OCI-LY7 (cell line): Measurements from ENCODE around the gene GYS2. TPM values are rescaled to one million over a fixed set of nuclear protein-coding genes. Genes with fewer than 3 reads are reported as not detected.

Experiments used
- BruUV-seq: library from RNA; stranded (reverse); fragments of 400-500 nt; replicated peaks from 2 replicates; lab custom pipeline; 2021; lab: Mats Ljungman, UMichigan
- CTCF ChIA-PET: fragments of 300-600 bp; sonication (Branson Sonifier 250); formaldehyde crosslinking; loops from one replicate; lab custom pipeline; 2022; ENCODE audit warnings: antibody characterized with exemption; ENCODE audit not compliant: unreplicated experiment; lab: Charles Lee
- POLR2A ChIA-PET: fragments of 300-600 bp; sonication (Branson Sonifier 250); formaldehyde crosslinking; loops from one replicate; lab custom pipeline; 2022; ENCODE audit warnings: antibody characterized with exemption; lab: Charles Lee
- DNase-seq: peaks from one replicate; pipeline ENCODE4 v3.0.0-alpha.2; 2015; ENCODE audit warnings: low spot score
- H2AFZ ChIP-seq: fragments of 200-600 bp; sonication (generic), shearing (Covaris generic); 2 replicates; pipeline ENCODE4 v1.6.1; 2014; ENCODE audit warnings: mild to moderate bottlenecking, antibody characterized with exemption, low read length, moderate library complexity
- H3K27ac ChIP-seq: fragments of 200-600 bp; sonication (generic); 2 replicates; pipeline ENCODE4 v1.5.1; 2014; ENCODE audit warnings: mixed run types, low read depth, mild to moderate bottlenecking, moderate library complexity, low read length, inconsistent platforms; ENCODE audit not compliant: poor library complexity, severe bottlenecking
- H3K36me3 ChIP-seq: fragments of 200-600 bp; sonication (generic); 2 replicates; pipeline ENCODE4 v1.6.1; 2014; ENCODE audit warnings: mild to moderate bottlenecking, antibody characterized with exemption, low read length, moderate library complexity, mixed read lengths; ENCODE audit not compliant: insufficient read depth
- H3K4me1 ChIP-seq: fragments of 200-600 bp; sonication (generic); 2 replicates; pipeline ENCODE4 v1.5.1; 2014; ENCODE audit warnings: mild to moderate bottlenecking, low read length; ENCODE audit not compliant: insufficient read depth, poor library complexity, severe bottlenecking
- H3K4me2 ChIP-seq: fragments of 200-600 bp; sonication (generic); 2 replicates; pipeline ENCODE4 v1.6.1; 2014; ENCODE audit warnings: mild to moderate bottlenecking, low read length
- H3K4me3 ChIP-seq: fragments of 200-600 bp; sonication (generic); 2 replicates; pipeline ENCODE4 v1.5.1; 2014; ENCODE audit warnings: mild to moderate bottlenecking, low read depth, low read length; ENCODE audit not compliant: poor library complexity, severe bottlenecking
- H3K79me2 ChIP-seq: fragments of 200-600 bp; sonication (generic); 2 replicates; pipeline ENCODE4 v1.6.1; 2016; ENCODE audit warnings: low read depth, mild to moderate bottlenecking, low read length, moderate library complexity, mixed read lengths; ENCODE audit not compliant: insufficient read depth
- H3K9me2 ChIP-seq: fragments of 200-600 bp; sonication (generic); 2 replicates; pipeline ENCODE4 v1.6.1; 2016; ENCODE audit warnings: mild to moderate bottlenecking, low read length, mixed read lengths; ENCODE audit not compliant: insufficient read depth
- H3K9me3 ChIP-seq: fragments of 200-600 bp; sonication (generic); 2 replicates; pipeline ENCODE4 v1.6.1; 2014; ENCODE audit warnings: mild to moderate bottlenecking, mixed run types, low read length, mixed read lengths
- H4K20me1 ChIP-seq: fragments of 200-600 bp; sonication (generic); 2 replicates; pipeline ENCODE4 v1.6.1; 2014; ENCODE audit warnings: mild to moderate bottlenecking, antibody characterized with exemption, low read length, moderate library complexity, mixed read lengths; ENCODE audit not compliant: insufficient read depth
- EZH2phosphoT487 ChIP-seq: fragments of 200-600 bp; sonication (generic); IDR thresholded peaks from 2 replicates; pipeline ENCODE4 v1.6.1; 2018; ENCODE audit warnings: low read depth, borderline replicate concordance, mild to moderate bottlenecking, mixed run types, antibody characterized with exemption, low read length, moderate library complexity, mixed read lengths
- intact Hi-C: fragments of 100-400 bp; cut with micrococcal nuclease; formaldehyde crosslinking; loops from one replicate; pipeline ENCODE4 v1.10.0; 2022; ENCODE audit not compliant: unreplicated experiment
- total RNA-seq, 2 experiments: library from RNA; depleted of rRNA in 1 of 2; stranded (reverse); fragments of >200 nt in 1 of 2; shearing (Covaris generic) in 1 of 2; gene quantifications; 2 replicates each; pipeline ENCODE4 v1.2.3, GENCODE V29; 2014 to 2022
- TF ChIP-seq, protein P1 (sequence below): fragments of 200-600 bp; sonication (generic); conservative IDR thresholded peaks from 2 replicates; pipeline ENCODE4 v1.5.1; 2014; ENCODE audit warnings: mild to moderate bottlenecking, antibody characterized with exemption, low read length, moderate library complexity, mixed read lengths

The GYS2 gene
- total RNA-seq, 2 experiments from 2014 or later, result not detected

DNA sequence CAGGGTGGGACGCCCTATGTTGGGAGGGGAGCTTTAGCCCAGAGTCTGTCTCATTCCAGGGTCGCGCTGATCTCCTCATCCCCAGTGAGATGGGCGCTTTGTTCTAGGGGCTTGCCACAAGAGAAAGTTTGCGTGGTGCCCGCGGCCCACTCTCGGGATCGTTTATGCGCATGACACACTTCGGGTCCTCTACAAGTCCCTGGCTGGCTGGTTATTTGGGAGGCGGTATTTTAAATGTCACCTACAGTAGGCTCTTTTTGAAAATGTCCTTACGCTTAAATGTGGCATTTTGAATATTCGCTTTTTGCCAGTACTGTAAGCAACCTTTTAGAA is 102.5 kb downstream of the GYS2 start:
- no peaks in the 10 kb centered on the region for H3K9me3 ChIP-seq
- H4K20me1 ChIP-seq, result peaks cover 20% of the 10 kb centered on the region; the same call in 1 of the 2 replicates
- peaks cover 31% of the 10 kb centered on the region for H3K4me1 ChIP-seq
- peak overlapping the region; percentile 95 for H2AFZ ChIP-seq
- no peak for TF ChIP-seq EZH2phosphoT487
- TF ChIP-seq, protein P1, sequence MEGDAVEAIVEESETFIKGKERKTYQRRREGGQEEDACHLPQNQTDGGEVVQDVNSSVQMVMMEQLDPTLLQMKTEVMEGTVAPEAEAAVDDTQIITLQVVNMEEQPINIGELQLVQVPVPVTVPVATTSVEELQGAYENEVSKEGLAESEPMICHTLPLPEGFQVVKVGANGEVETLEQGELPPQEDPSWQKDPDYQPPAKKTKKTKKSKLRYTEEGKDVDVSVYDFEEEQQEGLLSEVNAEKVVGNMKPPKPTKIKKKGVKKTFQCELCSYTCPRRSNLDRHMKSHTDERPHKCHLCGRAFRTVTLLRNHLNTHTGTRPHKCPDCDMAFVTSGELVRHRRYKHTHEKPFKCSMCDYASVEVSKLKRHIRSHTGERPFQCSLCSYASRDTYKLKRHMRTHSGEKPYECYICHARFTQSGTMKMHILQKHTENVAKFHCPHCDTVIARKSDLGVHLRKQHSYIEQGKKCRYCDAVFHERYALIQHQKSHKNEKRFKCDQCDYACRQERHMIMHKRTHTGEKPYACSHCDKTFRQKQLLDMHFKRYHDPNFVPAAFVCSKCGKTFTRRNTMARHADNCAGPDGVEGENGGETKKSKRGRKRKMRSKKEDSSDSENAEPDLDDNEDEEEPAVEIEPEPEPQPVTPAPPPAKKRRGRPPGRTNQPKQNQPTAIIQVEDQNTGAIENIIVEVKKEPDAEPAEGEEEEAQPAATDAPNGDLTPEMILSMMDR, result no peak
- CTCF ChIA-PET, result no interaction called here
- intact Hi-C loops, result no loop called here
- peak overlapping the region; percentile 82 for H3K27ac ChIP-seq
- H3K79me2 ChIP-seq, result peaks cover 83% of the 10 kb centered on the region
- DNase-seq, result peak; percentile 24
- H3K36me3 ChIP-seq, result peaks cover 21% of the 10 kb centered on the region
- no peaks in the 10 kb centered on the region for H3K9me2 ChIP-seq
- peak overlapping the region; percentile 83 for H3K4me2 ChIP-seq
- POLR2A ChIA-PET, result interaction anchor here (0.6 to 1.6 kb wide), 10 partner anchors 10 to 970 kb away, joined by 3 to 10 read pairs (median 4); partner anchors contain the start of genes LDHB, PYROXD1 and SPX
- peak overlapping the region; percentile 99 for H3K4me3 ChIP-seq
- BruUV-seq, result no TSS peak

DNA sequence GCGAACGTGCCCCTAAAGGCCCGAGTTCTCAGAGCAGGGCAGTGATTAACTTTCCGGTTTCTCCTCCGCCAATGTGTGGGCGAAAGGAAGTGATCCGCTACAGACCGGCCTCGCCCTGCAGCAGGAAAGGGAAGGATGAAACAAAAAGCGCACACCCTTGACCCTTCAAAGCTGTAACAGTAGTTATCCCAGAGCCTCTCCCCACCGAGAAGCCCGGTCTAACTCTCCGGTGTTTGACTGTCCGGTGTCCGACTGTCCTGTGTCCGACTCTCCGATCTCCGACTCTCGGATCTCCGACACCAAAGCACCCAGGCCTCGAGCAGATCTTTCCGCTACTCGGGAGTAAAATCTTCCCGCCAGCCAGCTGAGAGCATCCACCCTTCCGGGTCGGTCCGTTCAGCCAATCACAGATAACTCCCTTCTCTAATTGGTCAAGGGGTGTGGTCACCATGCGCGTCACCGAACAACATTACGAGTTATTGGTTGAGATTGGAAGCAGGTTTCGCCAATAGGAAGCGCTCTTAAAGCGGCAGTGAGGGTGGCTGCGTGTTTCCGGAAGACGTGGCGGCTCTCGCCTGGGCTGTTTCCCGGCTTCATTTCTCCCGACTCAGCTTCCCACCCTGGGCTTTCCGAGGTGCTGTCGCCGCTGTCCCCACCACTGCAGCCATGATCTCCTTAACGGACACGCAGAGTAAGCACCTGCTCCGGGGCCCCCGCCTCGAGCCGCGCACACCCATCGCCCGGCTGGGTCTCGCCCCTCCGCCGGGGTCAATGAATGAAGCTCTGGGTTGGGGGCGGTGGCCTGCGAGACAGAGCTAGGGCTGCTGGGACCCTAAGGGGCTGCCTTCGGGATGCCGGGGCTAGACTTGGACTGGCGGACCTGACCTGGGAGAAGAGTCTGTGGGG is 103.1 kb downstream of the GYS2 start, which contains the start of the genes GOLT1B and RECQL:
TSS of gene GOLT1B (plus strand) at position 532 of the 906 bp plus-strand sequence. CDS start at position 667, 135 bp downstream.
TSS of gene RECQL (minus strand) at position 378 of the 906 bp plus-strand sequence. CDS start 2,065 bp downstream, outside the sequence.
- Histone ChIP-seq H3K4me3 (peak within 1 kb of the TSS; percentile 99), H3K4me2 (peak within 1 kb of the TSS; percentile 86), H3K36me3 (peaks cover 28% of the 10 kb centered on the region), H3K9me2 (no peaks in the 10 kb centered on the region), H3K9me3 (no peaks in the 10 kb centered on the region), H3K4me1 (peaks cover 31% of the 10 kb centered on the region), H2AFZ (peak within 1 kb of the TSS; percentile 95), H4K20me1 (peaks cover 20% of the 10 kb centered on the region; the same call in 1 of the 2 replicates), H3K27ac (peak within 1 kb of the TSS; percentile 82), H3K79me2 (peaks cover 77% of the 10 kb centered on the region)
- no TSS peak for BruUV-seq
- TF ChIP-seq EZH2phosphoT487, result no peak
- TF ChIP-seq, protein P1, result no peak
- peak; percentile 97 for DNase-seq
- ChIA-PET CTCF (no interaction called here), POLR2A (interaction anchor here (0.6 to 1.6 kb wide), 10 partner anchors 10 to 156 kb away, joined by 3 to 10 read pairs (median 4); partner anchors contain the start of genes LDHB, PYROXD1 and SPX)
- intact Hi-C loops, result loop anchor here (1.0 to 2.0 kb wide), 2 partner anchors 65 to 156 kb away; partner anchors contain the start of genes LDHB and PYROXD1
